ENCODE measurements around the gene RRAGC. TPM values are rescaled to one million over a fixed set of nuclear protein-coding genes. Genes with fewer than 3 reads are reported as not detected.
"Not testable (repeated sequence)": the region's sequence is repeated elsewhere in the genome, so short reads cannot be mapped to it uniquely, and the experiment has no call there.

The RRAGC gene
- total RNA-seq, 3 donors from 2014 or later = 19.2 to 34.9 (median 19.7) TPM

DNA sequence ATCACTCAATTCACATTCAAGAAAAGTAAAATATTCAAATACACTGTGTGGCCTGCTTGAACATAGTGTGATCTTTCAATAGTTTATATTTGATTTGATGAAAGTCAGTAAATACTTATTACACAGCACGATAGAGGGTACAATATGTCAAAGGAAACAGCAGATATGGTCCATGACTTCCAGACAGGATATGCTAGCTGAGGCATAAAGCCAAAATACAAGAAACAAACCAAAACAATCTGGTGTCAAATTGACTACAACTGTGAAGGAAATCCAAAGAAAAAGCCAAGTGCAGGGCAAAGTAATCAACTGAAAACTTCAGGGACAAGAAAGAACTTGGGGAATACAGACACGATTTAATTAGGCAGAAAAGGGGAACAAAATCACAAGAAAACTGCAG lies 19.3 kb downstream of the RRAGC start:
- no peak overlapping the region for H3K4me3 ChIP-seq
- TF ChIP-seq, protein P1, sequence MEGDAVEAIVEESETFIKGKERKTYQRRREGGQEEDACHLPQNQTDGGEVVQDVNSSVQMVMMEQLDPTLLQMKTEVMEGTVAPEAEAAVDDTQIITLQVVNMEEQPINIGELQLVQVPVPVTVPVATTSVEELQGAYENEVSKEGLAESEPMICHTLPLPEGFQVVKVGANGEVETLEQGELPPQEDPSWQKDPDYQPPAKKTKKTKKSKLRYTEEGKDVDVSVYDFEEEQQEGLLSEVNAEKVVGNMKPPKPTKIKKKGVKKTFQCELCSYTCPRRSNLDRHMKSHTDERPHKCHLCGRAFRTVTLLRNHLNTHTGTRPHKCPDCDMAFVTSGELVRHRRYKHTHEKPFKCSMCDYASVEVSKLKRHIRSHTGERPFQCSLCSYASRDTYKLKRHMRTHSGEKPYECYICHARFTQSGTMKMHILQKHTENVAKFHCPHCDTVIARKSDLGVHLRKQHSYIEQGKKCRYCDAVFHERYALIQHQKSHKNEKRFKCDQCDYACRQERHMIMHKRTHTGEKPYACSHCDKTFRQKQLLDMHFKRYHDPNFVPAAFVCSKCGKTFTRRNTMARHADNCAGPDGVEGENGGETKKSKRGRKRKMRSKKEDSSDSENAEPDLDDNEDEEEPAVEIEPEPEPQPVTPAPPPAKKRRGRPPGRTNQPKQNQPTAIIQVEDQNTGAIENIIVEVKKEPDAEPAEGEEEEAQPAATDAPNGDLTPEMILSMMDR (IDR thresholded peaks at IDR 0.05) = no peak
- no peak overlapping the region for H3K27ac ChIP-seq
- H3K9me3 ChIP-seq = no peaks in the 10 kb centered on the region
- H3K27me3 ChIP-seq = no peaks in the 10 kb centered on the region
- intact Hi-C loops (cut with DNase I; ENCODE audit: low total_unique reads) = no loop called here
- H3K36me3 ChIP-seq = peaks cover 4% of the 10 kb centered on the region
- no peak for DNase-seq (ENCODE audit: low spot score in 2 of 2)
- H3K4me1 ChIP-seq = no peaks in the 10 kb centered on the region

DNA sequence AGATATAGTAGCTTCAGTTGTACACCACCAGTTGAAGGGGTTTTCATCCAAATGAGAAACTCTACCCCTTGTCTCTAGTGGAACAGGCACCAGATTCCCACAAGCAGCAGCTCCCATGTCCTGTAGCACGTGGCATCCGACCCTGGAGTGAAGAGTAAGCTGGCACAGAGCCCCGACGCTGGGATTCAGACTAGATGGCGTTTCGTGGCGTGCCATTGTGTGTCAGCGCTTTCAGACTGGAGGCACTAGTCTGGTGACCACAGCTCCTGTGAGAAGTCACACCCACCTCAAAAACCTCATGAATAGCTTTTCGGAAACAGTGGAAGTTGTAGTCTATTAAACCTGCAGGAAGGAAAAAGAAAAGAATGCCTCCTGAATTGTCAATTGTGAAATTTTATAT lies 20.2 kb downstream of the RRAGC start:
- Histone ChIP-seq H3K4me1 (no peaks in the 10 kb centered on the region), H3K27ac (no peak overlapping the region), H3K4me3 (no peak overlapping the region), H3K36me3 (peaks cover 4% of the 10 kb centered on the region), H3K9me3 (no peaks in the 10 kb centered on the region), H3K27me3 (no peaks in the 10 kb centered on the region)
- intact Hi-C loops (cut with DNase I; ENCODE audit: low total_unique reads) = no loop called here
- DNase-seq (ENCODE audit: low spot score in 2 of 2) = no peak
- TF ChIP-seq, protein P1 (IDR thresholded peaks at IDR 0.05) = no peak
- TF ChIP-seq POLR2A (IDR thresholded peaks at IDR 0.05) = no peak
- TF ChIP-seq POLR2AphosphoS5 (IDR thresholded peaks at IDR 0.05) = no peak

DNA sequence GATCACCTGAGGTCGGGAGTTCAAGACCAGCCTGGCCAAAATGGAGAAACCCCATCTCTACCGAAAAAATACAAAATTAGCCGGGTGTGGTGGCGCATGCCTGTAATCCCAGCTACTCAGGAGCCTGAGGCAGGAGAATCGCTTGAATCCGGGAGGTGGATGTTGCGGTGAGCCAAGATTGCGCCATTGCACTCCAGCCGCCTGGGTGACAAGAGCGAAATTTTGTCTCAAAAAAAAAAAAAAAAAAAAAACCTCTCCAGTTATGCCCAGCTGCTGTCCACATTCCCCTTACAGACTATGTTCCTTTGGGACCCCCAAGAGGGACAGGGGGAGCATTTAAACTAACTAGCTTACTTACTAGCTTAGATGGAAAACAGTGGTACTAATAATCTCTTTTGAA lies 23.3 kb downstream of the RRAGC start:
- H3K9me3 ChIP-seq; H3K27me3 ChIP-seq; H3K4me3 ChIP-seq; H3K4me1 ChIP-seq; H3K27ac ChIP-seq; DNase-seq (ENCODE audit: low spot score in 2 of 2); intact Hi-C loops (cut with DNase I; ENCODE audit: low total_unique reads); H3K36me3 ChIP-seq: not testable (repeated sequence)

DNA sequence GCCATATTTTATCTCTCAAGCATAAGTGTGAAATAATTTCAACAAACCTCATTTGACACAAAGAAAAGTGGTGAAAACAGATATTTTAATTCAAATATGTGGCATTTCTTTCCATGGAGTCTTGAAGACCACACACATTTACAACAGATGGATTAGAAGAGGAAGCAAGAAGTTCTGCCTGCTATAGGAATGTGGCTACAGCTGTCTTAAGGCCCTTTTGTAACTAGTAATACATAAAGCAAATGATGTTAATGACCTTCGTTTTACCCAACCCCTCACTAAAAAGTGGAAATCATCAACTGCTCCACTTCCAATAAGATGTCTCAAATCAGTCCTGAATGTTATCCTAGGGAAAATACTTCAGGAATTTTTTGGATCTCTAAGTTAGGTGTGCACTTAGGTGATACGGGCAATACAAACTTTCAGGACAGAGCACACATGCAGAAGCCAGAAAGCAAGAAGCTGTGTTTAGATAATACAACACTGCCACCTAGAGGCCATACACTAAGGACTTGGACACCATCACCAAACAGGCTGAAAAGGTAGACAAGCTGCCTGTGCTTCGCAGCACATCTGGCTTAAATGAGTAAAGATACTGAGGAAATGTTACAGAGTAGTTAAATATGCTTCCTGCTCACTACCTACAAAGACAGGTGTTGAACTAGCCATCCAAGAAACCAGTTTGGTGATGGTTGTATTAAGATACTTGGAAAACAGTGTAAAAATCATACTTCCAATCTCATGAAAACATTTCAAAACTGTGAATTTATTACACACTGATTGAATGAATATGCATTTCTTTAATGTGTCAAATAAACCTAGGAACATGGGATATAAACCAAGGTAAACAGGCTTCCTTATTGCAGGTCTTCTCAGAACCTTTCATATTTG lies 24.4 kb downstream of the RRAGC start:
- no peak overlapping the region for H3K4me3 ChIP-seq
- no peak for TF ChIP-seq POLR2AphosphoS5 (IDR thresholded peaks at IDR 0.05)
- TF ChIP-seq, protein P1 (IDR thresholded peaks at IDR 0.05) = peak; percentile 38 to 83 (median 74)
- DNase-seq (ENCODE audit: low spot score in 2 of 2) = no peak
- H3K36me3 ChIP-seq = peaks cover 4% of the 10 kb centered on the region
- no peaks in the 10 kb centered on the region for H3K9me3 ChIP-seq
- H3K4me1 ChIP-seq = no peaks in the 10 kb centered on the region
- no peak overlapping the region for H3K27ac ChIP-seq
- H3K27me3 ChIP-seq = no peaks in the 10 kb centered on the region
- intact Hi-C loops (cut with DNase I; ENCODE audit: low total_unique reads) = no loop called here

DNA sequence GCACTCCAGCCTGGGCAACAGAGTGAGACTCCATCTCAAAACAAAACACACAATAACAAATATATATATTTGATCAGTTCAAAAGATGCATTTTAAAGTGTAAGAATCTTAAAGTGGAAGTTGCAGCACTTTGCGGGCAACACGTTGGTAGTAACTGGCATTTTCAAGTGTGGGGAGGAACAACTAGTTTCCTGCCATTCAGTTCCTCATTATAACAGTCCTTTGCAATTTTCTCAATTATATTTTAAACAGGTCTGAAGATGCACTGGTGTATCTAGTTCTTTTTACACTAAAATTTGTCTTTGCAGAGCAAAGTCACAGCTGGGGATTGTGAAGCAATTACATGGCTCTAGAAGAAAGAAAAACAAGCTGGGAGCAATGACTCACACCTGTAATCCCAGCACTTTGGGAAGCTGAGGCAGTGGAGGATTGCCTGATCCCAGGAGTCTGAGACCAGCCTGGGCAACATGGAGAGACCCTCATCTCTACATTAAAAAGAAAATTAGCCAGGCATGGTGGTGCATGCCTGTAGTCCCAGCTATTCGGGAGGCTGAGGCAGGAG lies 25.3 kb downstream of the RRAGC start:
- intact Hi-C loops (cut with DNase I; ENCODE audit: low total_unique reads) = no loop called here

More for the DNA sequence above, 25.3 kb downstream of the RRAGC start:
- TF ChIP-seq POLR2AphosphoS5 (IDR thresholded peaks at IDR 0.05) = no peak
- TF ChIP-seq, protein P1 (IDR thresholded peaks at IDR 0.05) = no peak
- no peak for TF ChIP-seq POLR2A (IDR thresholded peaks at IDR 0.05)
- no peaks in the 10 kb centered on the region for H3K4me1 ChIP-seq
- no peaks in the 10 kb centered on the region for H3K9me3 ChIP-seq
- H3K27me3 ChIP-seq = no peaks in the 10 kb centered on the region
- H3K4me3 ChIP-seq = no peak overlapping the region
- DNase-seq (ENCODE audit: low spot score in 2 of 2) = no peak
- peaks cover 4% of the 10 kb centered on the region for H3K36me3 ChIP-seq
- no peak overlapping the region for H3K27ac ChIP-seq
